ENCODE results near the gene ANKFN1.

ANKFN1 gene

DNA sequence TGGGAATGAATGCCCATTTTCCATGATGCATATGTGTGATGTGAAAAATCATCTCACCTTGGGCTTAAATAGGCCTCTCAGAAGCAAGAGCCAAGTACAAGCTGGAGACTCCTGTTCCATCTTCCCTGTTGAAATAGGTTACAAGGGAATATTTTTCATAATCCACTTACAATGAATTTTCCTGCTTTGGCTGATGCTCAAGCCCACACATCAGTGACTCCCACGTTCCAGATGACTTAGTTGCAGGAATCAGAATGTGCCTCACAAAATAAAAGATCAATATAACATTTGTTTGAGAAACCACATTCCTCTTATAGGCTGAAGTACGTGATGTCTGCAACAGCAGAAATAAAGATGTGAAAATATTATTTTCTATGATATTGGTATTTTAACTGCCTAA, 24.1 kb downstream of the ANKFN1 start:
- H3K4me3 ChIP-seq (replicated peaks; ENCODE audit: low read depth, low read length), result no peak overlapping the region
- TF ChIP-seq, protein P1, sequence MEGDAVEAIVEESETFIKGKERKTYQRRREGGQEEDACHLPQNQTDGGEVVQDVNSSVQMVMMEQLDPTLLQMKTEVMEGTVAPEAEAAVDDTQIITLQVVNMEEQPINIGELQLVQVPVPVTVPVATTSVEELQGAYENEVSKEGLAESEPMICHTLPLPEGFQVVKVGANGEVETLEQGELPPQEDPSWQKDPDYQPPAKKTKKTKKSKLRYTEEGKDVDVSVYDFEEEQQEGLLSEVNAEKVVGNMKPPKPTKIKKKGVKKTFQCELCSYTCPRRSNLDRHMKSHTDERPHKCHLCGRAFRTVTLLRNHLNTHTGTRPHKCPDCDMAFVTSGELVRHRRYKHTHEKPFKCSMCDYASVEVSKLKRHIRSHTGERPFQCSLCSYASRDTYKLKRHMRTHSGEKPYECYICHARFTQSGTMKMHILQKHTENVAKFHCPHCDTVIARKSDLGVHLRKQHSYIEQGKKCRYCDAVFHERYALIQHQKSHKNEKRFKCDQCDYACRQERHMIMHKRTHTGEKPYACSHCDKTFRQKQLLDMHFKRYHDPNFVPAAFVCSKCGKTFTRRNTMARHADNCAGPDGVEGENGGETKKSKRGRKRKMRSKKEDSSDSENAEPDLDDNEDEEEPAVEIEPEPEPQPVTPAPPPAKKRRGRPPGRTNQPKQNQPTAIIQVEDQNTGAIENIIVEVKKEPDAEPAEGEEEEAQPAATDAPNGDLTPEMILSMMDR (IDR thresholded peaks at IDR 0.05; ENCODE audit: low read depth, low read length, missing control alignments), result no peak
- no peak for DNase-seq (ENCODE audit: extremely low read depth, low read depth)

DNA sequence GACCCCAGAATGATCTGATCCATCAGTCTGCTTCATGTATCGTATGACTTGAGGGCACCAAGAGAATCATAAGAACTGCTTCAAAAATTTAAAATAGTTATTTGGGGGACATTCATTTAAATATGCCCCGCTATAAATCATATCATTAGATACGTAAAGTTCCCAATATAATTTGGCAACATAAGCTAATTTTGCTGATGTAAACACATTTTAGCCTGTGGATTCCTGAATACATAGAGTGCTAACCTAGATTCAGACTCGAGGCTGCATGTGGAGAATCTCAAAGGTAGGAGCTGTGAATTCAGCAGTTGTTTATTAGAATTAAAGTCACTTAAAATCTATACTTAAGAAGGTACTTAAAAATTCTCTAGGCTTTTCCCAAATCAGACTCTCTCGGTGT, 24.9 kb downstream of the ANKFN1 start:
- TF ChIP-seq, protein P1 (IDR thresholded peaks at IDR 0.05; ENCODE audit: low read depth, low read length, missing control alignments), result no peak
- DNase-seq (ENCODE audit: extremely low read depth, low read depth), result no peak
- no peak overlapping the region for H3K4me3 ChIP-seq (replicated peaks; ENCODE audit: low read depth, low read length)

DNA sequence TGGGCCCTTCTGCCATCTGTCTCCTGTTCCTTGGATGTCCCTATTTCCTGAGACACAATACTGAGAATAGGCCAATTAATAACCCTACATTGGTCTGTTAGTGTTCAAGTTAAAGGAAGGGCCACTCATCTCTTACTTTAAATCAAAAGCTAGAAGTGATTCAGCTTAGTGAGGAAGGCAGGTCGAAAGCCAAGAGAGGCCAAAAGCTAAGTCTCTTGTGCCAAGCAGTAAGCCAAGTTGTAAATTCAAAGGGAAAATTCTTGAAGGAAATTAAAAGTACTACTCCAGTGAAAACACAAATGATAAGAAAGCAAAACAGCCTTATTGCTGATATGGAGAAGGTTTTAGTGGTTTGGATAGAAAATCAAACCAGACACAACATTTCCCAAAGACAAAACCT, 28.8 kb downstream of the ANKFN1 start:
- DNase-seq (ENCODE audit: extremely low read depth, low read depth), result no peak
- no peak overlapping the region for H3K4me3 ChIP-seq (replicated peaks; ENCODE audit: low read depth, low read length)
- TF ChIP-seq, protein P1 (IDR thresholded peaks at IDR 0.05; ENCODE audit: low read depth, low read length, missing control alignments), result no peak

DNA sequence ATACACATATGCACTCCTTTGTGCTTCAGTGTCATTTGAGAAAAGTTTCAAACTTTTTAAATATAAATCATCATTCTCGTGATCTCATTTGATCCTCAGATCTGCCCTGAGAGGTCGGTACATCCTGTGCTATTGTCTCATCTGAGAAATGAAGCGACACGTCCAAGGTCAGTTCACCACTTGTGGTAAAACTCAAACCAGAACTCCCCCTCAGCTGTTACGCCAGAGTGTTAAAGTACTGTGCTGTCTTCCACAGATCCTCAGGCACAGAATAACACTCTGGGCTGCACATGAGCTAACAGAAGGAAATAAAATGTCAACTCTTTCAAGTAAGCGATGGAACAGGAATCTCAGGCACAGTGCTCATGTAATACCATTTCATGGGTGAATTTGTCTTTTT, 31.4 kb downstream of the ANKFN1 start:
- DNase-seq (ENCODE audit: extremely low read depth, low read depth), result no peak
- TF ChIP-seq, protein P1 (IDR thresholded peaks at IDR 0.05; ENCODE audit: low read depth, low read length, missing control alignments), result no peak
- H3K4me3 ChIP-seq (replicated peaks; ENCODE audit: low read depth, low read length), result no peak overlapping the region

DNA sequence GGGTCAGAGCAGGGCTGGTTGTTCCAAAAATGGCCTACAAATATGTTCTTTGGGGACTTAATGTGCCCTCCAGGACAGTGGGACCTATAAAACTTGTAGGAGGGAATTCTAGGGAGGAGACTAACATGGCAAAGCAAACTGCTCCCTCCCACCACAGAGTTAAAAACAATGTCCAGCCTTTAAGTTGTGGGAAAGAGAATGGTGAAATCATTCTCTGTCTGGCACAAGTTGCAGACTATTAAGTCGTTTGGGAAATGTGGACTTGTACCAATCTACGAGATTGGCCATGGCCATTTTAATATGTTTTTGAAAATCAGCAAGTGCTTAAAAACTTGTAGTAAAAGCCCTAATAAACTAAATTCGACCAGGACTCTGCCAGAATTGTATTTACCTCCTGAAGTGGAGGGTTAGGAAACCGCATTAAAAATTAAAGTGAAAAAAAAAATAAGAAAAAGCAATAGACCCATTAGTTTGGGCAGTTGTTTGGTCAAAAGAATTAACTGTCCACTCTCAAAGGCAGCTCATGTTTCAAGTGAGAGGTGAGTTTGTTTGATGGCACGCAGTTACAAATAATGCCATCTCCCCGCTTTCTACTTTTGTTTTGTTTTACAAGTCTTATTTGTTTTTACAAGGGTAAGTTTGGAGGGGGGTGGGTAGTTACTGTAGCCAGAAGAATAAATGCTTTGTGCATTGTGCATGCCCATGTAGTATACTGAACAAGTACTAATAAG, 32.4 kb downstream of the ANKFN1 start:
- H3K4me3 ChIP-seq (replicated peaks; ENCODE audit: low read depth, low read length), result no peak overlapping the region
- no peak for DNase-seq (ENCODE audit: extremely low read depth, low read depth)
- TF ChIP-seq, protein P1 (IDR thresholded peaks at IDR 0.05; ENCODE audit: low read depth, low read length, missing control alignments), result no peak

DNA sequence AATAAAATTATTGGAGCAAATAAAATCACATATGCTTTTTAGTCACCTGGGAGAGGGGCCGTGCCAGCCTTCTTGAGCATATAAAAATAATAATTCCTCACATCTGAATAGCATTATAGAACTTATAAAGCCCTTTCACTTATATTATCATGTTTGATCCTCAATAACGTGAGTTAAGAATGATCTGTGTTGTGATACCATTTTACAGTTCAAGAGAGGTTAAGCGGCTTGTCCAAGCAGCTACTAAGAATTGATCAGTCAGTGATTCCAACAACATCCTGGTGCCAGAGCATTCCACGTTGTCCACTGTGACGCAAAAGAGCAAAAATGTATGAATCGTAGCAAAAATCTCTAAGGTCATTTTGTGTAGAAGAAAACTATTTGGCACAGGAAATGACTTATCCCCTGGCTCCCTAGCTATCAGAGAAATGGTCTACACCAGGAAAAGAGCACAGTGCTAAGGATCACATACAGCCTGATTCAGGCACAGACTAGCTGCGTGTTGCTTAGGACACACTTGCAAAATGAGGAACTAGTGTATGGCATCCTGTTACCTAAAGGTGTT, 33.0 kb downstream of the ANKFN1 start:
- peak; percentile 48 for DNase-seq (ENCODE audit: extremely low read depth, low read depth)
- TF ChIP-seq, protein P1 (IDR thresholded peaks at IDR 0.05; ENCODE audit: low read depth, low read length, missing control alignments), result no peak
- H3K4me3 ChIP-seq (replicated peaks; ENCODE audit: low read depth, low read length), result no peak overlapping the region
